ENCODE measurements around the gene PPP2R3B. TPM values are rescaled to one million over a fixed set of nuclear protein-coding genes. Genes with fewer than 3 reads are reported as not detected.
"Not testable (repeated sequence)": the region's sequence is repeated elsewhere in the genome, so short reads cannot be mapped to it uniquely, and the experiment has no call there.

The PPP2R3B gene
- polyA plus RNA-seq, 1 donor, result 21.8 TPM

DNA sequence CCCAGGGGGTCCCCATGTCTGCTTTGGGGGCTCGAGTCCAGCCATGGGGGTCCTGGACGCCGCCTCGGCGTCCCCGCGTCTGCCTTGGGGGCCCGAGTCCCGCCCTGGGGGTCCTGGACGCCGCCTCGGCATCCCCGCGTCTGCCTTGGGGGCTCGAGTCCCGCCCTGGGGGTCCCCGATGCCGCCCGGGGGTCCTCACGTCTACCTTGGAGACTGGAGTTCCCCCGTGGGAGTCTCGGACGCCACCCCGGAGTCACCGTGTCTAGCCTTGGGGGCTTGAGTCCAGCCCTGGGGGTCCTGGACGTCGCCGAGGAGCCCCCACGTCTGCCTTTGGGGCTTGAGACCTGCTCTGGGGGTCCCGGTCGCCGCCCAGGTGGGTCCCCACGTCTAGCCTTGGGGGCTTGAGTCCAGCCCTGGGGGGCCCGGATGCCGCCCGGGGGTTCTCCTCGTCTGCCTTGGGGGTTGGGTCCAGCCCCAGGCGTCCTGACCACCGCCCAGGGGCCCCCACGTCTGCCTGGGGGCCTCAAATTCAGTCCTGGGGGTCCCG, 67.1 kb downstream of the PPP2R3B start:
- DNase-seq, result no peak

DNA sequence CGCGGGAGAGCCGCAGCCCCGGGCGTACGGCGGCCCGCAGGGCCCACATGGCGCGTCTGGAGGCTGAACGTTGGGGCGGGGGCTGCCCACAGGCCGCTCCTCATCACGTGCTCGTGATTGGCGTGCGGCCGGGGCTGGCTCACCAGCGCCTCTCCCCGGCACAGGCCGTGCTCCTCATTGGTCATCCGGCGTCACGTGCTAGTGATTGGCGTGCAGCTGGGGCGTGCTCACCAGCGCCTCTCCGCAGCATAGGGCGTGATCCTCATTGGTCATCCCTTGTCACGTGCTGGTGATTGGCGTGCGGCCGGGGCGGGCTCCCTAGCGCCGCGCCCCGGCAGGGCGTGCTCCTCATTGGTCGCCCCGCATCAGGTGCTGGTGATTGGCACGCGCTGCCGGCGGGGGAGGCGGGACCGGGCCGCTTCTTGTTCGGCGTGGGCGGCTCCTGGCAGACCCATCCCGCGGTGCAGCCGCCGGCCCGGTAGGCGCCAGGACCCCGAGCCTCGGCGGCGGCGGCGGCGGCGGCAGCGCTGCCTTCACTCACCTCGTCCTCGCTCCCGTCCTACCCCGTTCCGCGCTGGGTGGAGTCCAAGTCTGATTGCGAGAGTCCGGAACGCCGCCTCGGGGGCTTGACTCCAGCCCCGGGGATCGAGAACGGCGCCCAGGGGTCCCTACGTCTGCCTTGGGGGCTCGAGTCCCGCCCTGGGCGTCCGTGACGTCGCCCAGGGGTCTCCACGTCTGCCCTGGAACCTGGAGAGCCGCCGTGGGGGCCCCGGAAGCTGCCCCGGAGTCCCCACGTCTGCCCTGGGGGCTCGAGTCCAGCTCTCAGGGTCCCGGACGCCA, 67.7 kb downstream of the PPP2R3B start, which contains the start of gene GTPBP6:
Gene GTPBP6 (minus strand): TSS at position 58 of the 840 bp plus-strand sequence. CDS start 9 bp downstream, at position 49.
- DNase-seq, result peak; percentile 99

GRCh38 chrX:318068-318738, 68.5 kb downstream of the PPP2R3B start:
- DNase-seq, result peak; percentile 97

- DNase-seq, result no peak
Measured at GRCh38 chrX:317424-318067, 69.2 kb downstream of the PPP2R3B start.

DNA sequence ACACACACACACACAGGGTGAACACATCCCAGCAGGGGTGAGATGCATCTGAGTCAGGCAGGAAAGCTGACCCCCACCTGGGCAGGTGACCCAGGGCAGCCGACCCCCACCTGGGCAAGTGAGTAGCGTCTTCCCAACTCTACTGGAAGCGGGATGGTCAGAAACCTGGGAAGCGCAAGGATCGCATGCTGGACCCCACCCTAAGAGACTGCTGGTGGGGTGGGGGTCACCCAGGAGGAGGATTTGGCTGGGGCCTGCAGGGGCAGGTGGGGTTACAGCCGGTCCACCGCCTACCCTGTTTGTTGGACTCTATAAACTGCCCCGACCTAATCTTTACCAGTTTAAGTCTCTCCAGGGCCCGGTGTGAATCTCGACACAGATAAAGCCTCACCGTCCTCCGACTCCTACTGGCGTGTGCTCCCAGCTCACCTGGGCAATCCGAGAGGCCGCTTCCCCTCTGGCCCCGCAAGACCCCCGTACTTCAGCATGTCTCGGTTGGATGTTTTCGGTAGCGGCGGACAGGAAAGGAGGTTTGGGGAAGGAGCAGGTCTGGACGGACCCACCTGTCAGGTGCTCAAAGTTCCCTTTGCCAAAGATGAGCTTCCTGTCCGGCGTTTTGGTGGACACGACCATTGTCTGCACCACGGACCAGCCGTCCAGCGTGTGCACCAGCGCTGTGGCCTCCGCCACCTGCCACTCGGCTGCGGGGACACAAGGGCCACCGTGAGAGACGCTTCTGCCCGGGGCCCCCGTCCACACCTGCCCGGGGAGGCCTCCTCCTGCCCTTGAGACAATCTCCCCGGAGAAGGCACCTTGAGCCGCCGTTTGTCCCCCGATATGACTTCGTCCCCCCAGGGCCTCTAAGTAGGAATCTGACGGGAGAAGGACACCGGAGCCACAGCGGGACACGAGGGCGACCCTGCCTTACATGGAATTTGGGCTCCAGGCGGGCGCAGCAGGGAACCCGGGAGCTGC, 70.1 kb downstream of the PPP2R3B start:
- DNase-seq, result no peak

DNA sequence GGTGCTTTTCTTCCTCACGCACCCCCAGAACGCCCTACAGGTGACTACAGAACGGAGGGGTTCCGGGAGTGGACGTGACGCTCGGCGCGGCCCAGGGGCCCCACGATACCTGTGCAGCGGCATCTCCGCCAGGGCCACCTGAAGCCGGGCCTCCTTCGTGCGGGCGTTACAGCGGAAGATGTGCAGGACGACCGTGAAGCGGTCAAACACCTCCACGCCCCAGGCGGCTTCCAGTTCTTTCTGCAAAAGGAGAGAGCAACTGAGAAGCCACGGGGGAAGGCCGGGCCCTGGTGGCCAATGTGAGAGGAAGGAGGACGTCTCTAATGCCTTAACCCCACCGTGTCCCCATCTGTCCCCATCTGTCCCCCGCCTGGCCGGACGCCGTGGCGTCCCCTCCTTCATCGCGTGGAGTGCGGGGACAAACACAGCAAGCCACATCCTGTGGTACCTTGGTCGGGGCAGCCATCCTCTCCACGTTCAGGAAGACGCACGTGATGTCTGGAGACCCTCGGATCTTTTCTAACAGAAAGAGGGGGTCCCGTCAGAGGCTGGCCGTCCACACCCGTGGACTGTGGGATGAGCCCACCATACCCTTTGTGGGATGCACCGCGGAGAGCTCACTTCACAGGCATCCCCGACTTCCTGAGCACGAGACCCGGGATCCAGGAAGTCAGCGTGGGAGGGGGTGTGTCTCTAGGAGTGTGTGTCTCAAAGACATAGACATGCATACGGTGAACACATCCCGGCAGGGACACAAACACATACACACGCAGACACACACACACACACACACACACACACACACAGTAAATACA, 71.7 kb downstream of the PPP2R3B start:
- DNase-seq, result no peak

GRCh38 chrX:314049-314448, 72.7 kb downstream of the PPP2R3B start:
- DNase-seq, result no peak

GRCh38 chrX:313546-313945, 73.2 kb downstream of the PPP2R3B start:
- DNase-seq, result no peak

GRCh38 chrX:312621-313331, 73.9 kb downstream of the PPP2R3B start:
- DNase-seq, result no peak

- no peak for DNase-seq
Measured at GRCh38 chrX:311156-312129, 75.3 kb downstream of the PPP2R3B start.

GRCh38 chrX:310621-311155, 76.0 kb downstream of the PPP2R3B start:
- DNase-seq, result no peak

GRCh38 chrX:308821-309520, 77.7 kb downstream of the PPP2R3B start:
- no peak for DNase-seq

- no peak for DNase-seq
Measured at GRCh38 chrX:307261-308111, 79.2 kb downstream of the PPP2R3B start.

GRCh38 chrX:306614-307251, 80.0 kb downstream of the PPP2R3B start:
- not testable (repeated sequence) for DNase-seq

- DNase-seq, result not testable (repeated sequence)
Measured at GRCh38 chrX:305781-306613, 80.7 kb downstream of the PPP2R3B start.
